ENCODE results near the gene SMOC2. TPM values are rescaled to one million over a fixed set of nuclear protein-coding genes. Genes with fewer than 3 reads are reported as not detected.
"Not testable (repeated sequence)": the region's sequence is repeated elsewhere in the genome, so short reads cannot be mapped to it uniquely, and the experiment has no call there.

Gene SMOC2
- total and polyA plus RNA-seq, 2 of the 13 experiments (the other 11 are each of a cell fraction or from before 2014, with no cell fraction given): not detected

- ChIA-PET CTCF (ENCODE audit: low intra/inter-chr PET ratio, low total read pairs) (no interaction called here), POLR2A (no interaction called here)
- TF ChIP-seq SOX6 (IDR thresholded peaks at IDR 0.05): no peak
- TF ChIP-seq SOX6 (CRISPR knock-in tag; IDR thresholded peaks at IDR 0.05): no peak
- no peak for TF ChIP-seq FOXC1 (CRISPR knock-in tag; IDR thresholded peaks at IDR 0.05; ENCODE audit: borderline replicate concordance)
- TF ChIP-seq HOXA5 (CRISPR knock-in tag; IDR thresholded peaks at IDR 0.05): no peak
- no peak for TF ChIP-seq ADNP (CRISPR knock-in tag; IDR thresholded peaks at IDR 0.05)
- TF ChIP-seq ZNF792 (CRISPR knock-in tag; IDR thresholded peaks at IDR 0.05): no peak
- no peak for TF ChIP-seq E2F1 (CRISPR knock-in tag; IDR thresholded peaks at IDR 0.05)
- H4K20me1 ChIP-seq (ENCODE audit: insufficient read depth, low read length): no peaks in the 10 kb centered on the region
- no peaks in the 10 kb centered on the region for H3K36me3 ChIP-seq (replicated peaks in 1 of 2; ENCODE audit: control insufficient read depth in 1 of 2, insufficient read depth in 2 of 2, low read length in 2 of 2)
- H3K4me3 ChIP-seq (replicated peaks in 1 of 3; ENCODE audit: insufficient read depth in 1 of 3, low read depth in 2 of 3, low read length in 3 of 3): no peak overlapping the region
- no peak for FAIRE-seq
- no peak overlapping the region for H3K27ac ChIP-seq (ENCODE audit: extremely low read length, insufficient read depth, low read length)
- no peaks in the 10 kb centered on the region for H3K9me3 ChIP-seq (ENCODE audit: low read length)
- no peak overlapping the region for H3K4me2 ChIP-seq (ENCODE audit: low read depth, low read length)
- H2AFZ ChIP-seq (ENCODE audit: low read length): no peak overlapping the region
- peaks cover 14 to 88% of the 10 kb centered on the region in 2 experiments for H3K27me3 ChIP-seq (ENCODE audit: control insufficient read depth in 1 of 2, insufficient read depth in 2 of 2, low read length in 2 of 2)
- no peak for ATAC-seq
- intact Hi-C loops (cut with micrococcal nuclease; ENCODE audit: unreplicated experiment): no loop called here
- no peak overlapping the region for H3K9ac ChIP-seq (ENCODE audit: insufficient read depth, low read depth, low read length)
- no TSS peak for BruUV-seq (replicated peaks)
- no peaks in the 10 kb centered on the region for H3K79me2 ChIP-seq (ENCODE audit: insufficient read depth, low read length)
- WGBS (ENCODE audit: low lambda C conversion rate): 31% methylated on average over 13 of the region's 16 CpGs
- no peaks in the 10 kb centered on the region for H3K4me1 ChIP-seq (ENCODE audit: insufficient read depth, low read length)
- DNase-seq (ENCODE audit: low spot score): no peak
- in situ Hi-C loops (cut with HindIII; ENCODE audit: extremely low pct_ligation_motif_present, low pct_unique_long_range_greater_than_20kb): no loop called here
These were observed 263.0 kb downstream of the SMOC2 start for GRCh38 chr6:168703990-168704389.

GRCh38 chr6:168704678-168705077 lies 263.7 kb downstream of the SMOC2 start:
- BruUV-seq (replicated peaks): no TSS peak
- Histone ChIP-seq H3K4me1 (ENCODE audit: insufficient read depth, low read length) (no peaks in the 10 kb centered on the region), H3K4me3 (replicated peaks in 1 of 3; ENCODE audit: insufficient read depth in 1 of 3, low read depth in 2 of 3, low read length in 3 of 3) (no peak overlapping the region), H4K20me1 (ENCODE audit: insufficient read depth, low read length) (no peaks in the 10 kb centered on the region), H3K9ac (ENCODE audit: insufficient read depth, low read depth, low read length) (no peak overlapping the region), H3K9me3 (ENCODE audit: low read length) (no peaks in the 10 kb centered on the region), H2AFZ (ENCODE audit: low read length) (no peak overlapping the region), H3K79me2 (ENCODE audit: insufficient read depth, low read length) (no peaks in the 10 kb centered on the region), H3K4me2 (ENCODE audit: low read depth, low read length) (no peak overlapping the region), H3K36me3 (replicated peaks in 1 of 2; ENCODE audit: control insufficient read depth in 1 of 2, insufficient read depth in 2 of 2, low read length in 2 of 2) (no peaks in the 10 kb centered on the region), H3K27me3 (ENCODE audit: control insufficient read depth in 1 of 2, insufficient read depth in 2 of 2, low read length in 2 of 2) (peaks cover 16 to 82% of the 10 kb centered on the region in 2 experiments), H3K27ac (ENCODE audit: extremely low read length, insufficient read depth, low read length) (no peak overlapping the region)
- intact Hi-C loops (cut with micrococcal nuclease; ENCODE audit: unreplicated experiment) (no loop called here), in situ Hi-C loops (cut with HindIII; ENCODE audit: extremely low pct_ligation_motif_present, low pct_unique_long_range_greater_than_20kb) (no loop called here)
- ATAC-seq (no peak), DNase-seq (ENCODE audit: low spot score) (no peak), FAIRE-seq (no peak)
- 21% methylated on average over 6 of the region's 6 CpGs for WGBS (ENCODE audit: low lambda C conversion rate)
- ChIA-PET POLR2A (no interaction called here), CTCF (ENCODE audit: low intra/inter-chr PET ratio, low total read pairs) (no interaction called here)
- TF ChIP-seq ZNF704 (CRISPR knock-in tag; IDR thresholded peaks at IDR 0.05; ENCODE audit: borderline replicate concordance): no peak

- BruUV-seq (replicated peaks); H3K27ac ChIP-seq (ENCODE audit: extremely low read length, insufficient read depth, low read length); H3K36me3 ChIP-seq (replicated peaks in 1 of 2; ENCODE audit: control insufficient read depth in 1 of 2, insufficient read depth in 2 of 2, low read length in 2 of 2); FAIRE-seq; in situ Hi-C loops (cut with HindIII; ENCODE audit: extremely low pct_ligation_motif_present, low pct_unique_long_range_greater_than_20kb); H3K9me3 ChIP-seq (ENCODE audit: low read length); H3K4me3 ChIP-seq (replicated peaks in 1 of 3; ENCODE audit: insufficient read depth in 1 of 3, low read depth in 2 of 3, low read length in 3 of 3); intact Hi-C loops (cut with micrococcal nuclease; ENCODE audit: unreplicated experiment); H2AFZ ChIP-seq (ENCODE audit: low read length); H3K4me2 ChIP-seq (ENCODE audit: low read depth, low read length); H4K20me1 ChIP-seq (ENCODE audit: insufficient read depth, low read length); H3K4me1 ChIP-seq (ENCODE audit: insufficient read depth, low read length); H3K9ac ChIP-seq (ENCODE audit: insufficient read depth, low read depth, low read length); CTCF ChIA-PET (ENCODE audit: low intra/inter-chr PET ratio, low total read pairs); ATAC-seq; H3K79me2 ChIP-seq (ENCODE audit: insufficient read depth, low read length); POLR2A ChIA-PET; DNase-seq (ENCODE audit: low spot score): not testable (repeated sequence)
- peaks cover 16 to 83% of the 10 kb centered on the region in 2 experiments for H3K27me3 ChIP-seq (ENCODE audit: control insufficient read depth in 1 of 2, insufficient read depth in 2 of 2, low read length in 2 of 2)
- WGBS (ENCODE audit: low lambda C conversion rate): 19% methylated on average over 11 of the region's 16 CpGs
These were observed 264.3 kb downstream of the SMOC2 start for GRCh38 chr6:168705271-168705670.

All from HepG2 (cell line).